PC-3 (cell line): ENCODE measurements around the gene LRP5. TPM values are rescaled to one million over a fixed set of nuclear protein-coding genes. Genes with fewer than 3 reads are reported as not detected.

ENCODE experiments used
- ATAC-seq: fragments of 200-7000 bp; cut with Tn5 transposase; 2 replicates; pipeline ENCODE4 v1.9.1; 2020; ENCODE audit warnings: mild to moderate bottlenecking, moderate library complexity
- BruUV-seq: library from RNA; stranded (reverse); fragments of 400-500 nt; replicated peaks from 2 replicates; lab custom pipeline; 2021; lab: Mats Ljungman, UMichigan
- CTCF ChIA-PET: fragments of 300-600 bp; sonication (Branson Sonifier 250); formaldehyde crosslinking; loops from one replicate; lab custom pipeline; 2022; ENCODE audit warnings: antibody characterized with exemption; lab: Charles Lee
- POLR2A ChIA-PET: fragments of 300-600 bp; sonication (Branson Sonifier 250); formaldehyde crosslinking; loops from one replicate; lab custom pipeline; 2022; ENCODE audit warnings: antibody characterized with exemption; ENCODE audit not compliant: unreplicated experiment; lab: Charles Lee
- DNase-seq: peaks from one replicate; pipeline ENCODE4 v3.0.0-alpha.2; 2015
- H2AFZ ChIP-seq: fragments of 300-600 bp; sonication (generic); 2 replicates; pipeline ENCODE4 v1.6.0; 2016; ENCODE audit warnings: antibody characterized with exemption, low read length
- H3F3A ChIP-seq: fragments of 300-600 bp; sonication (generic); one replicate; pipeline ENCODE4 v1.6.0; 2017; ENCODE audit warnings: antibody characterized with exemption, low read length, control low read depth, mild to moderate bottlenecking; ENCODE audit not compliant: unreplicated experiment
- H3K27ac ChIP-seq: fragments of 300-600 bp; sonication (generic); 2 replicates; pipeline ENCODE4 v1.5.1; 2016; ENCODE audit warnings: mild to moderate bottlenecking, low read length
- H3K27me3 ChIP-seq: fragments of 300-600 bp; sonication (generic); 2 replicates; pipeline ENCODE4 v1.6.1; 2016; ENCODE audit warnings: low read length, mixed read lengths
- H3K36me3 ChIP-seq: fragments of 300-600 bp; sonication (generic); 2 replicates; pipeline ENCODE4 v1.6.1; 2016; ENCODE audit warnings: low read depth, mixed run types, low read length, mixed read lengths
- H3K4me1 ChIP-seq: fragments of 300-600 bp; sonication (generic); 2 replicates; pipeline ENCODE4 v1.5.1; 2016; ENCODE audit warnings: low read length; ENCODE audit not compliant: insufficient read depth
- H3K4me2 ChIP-seq: fragments of 300-600 bp; sonication (generic); 2 replicates; pipeline ENCODE4 v1.6.0; 2016; ENCODE audit warnings: low read length
- H3K4me3 ChIP-seq: fragments of 300-600 bp; sonication (generic); 2 replicates; pipeline ENCODE4 v1.5.1; 2016; ENCODE audit warnings: mild to moderate bottlenecking, low read length, mixed read lengths
- H3K79me2 ChIP-seq: fragments of 300-600 bp; sonication (generic); 2 replicates; pipeline ENCODE4 v1.6.1; 2017; ENCODE audit warnings: low read length, mixed read lengths
- H3K9ac ChIP-seq: fragments of 300-600 bp; sonication (generic); 2 replicates; pipeline ENCODE4 v1.6.0; 2016; ENCODE audit warnings: mild to moderate bottlenecking, low read length
- H3K9me2 ChIP-seq: fragments of 300-600 bp; sonication (generic); replicated peaks from 2 replicates; pipeline ENCODE4 v1.6.1; 2016; ENCODE audit warnings: mixed run types, low read length, mixed read lengths
- H3K9me3 ChIP-seq: fragments of 300-600 bp; sonication (generic); 2 replicates; pipeline ENCODE4 v1.6.1; 2016; ENCODE audit warnings: low read length, mixed read lengths
- H4K20me1 ChIP-seq: fragments of 300-600 bp; sonication (generic); 2 replicates; pipeline ENCODE4 v1.6.1; 2016; ENCODE audit warnings: low read length, mixed read lengths
- EZH2 ChIP-seq: fragments of 300-600 bp; sonication (generic); IDR thresholded peaks from one replicate; pipeline ENCODE4 v1.6.1; 2017; ENCODE audit warnings: antibody characterized with exemption, mild to moderate bottlenecking, low read length; ENCODE audit not compliant: unreplicated experiment
- EZH2phosphoT487 ChIP-seq: fragments of 300-600 bp; sonication (generic); IDR thresholded peaks from 2 replicates; pipeline ENCODE4 v1.6.1; 2018; ENCODE audit warnings: mild to moderate bottlenecking, antibody characterized with exemption, low read length, borderline replicate concordance
- intact Hi-C: fragments of 100-400 bp; cut with micrococcal nuclease; formaldehyde crosslinking; loops from 2 replicates; pipeline ENCODE4 v1.9.0; 2023
- total RNA-seq: library from RNA; depleted of rRNA; stranded (reverse); fragments of >200 nt; gene quantifications from 2 replicates; pipeline ENCODE4 v1.2.3, GENCODE V29; 2014
- TF ChIP-seq, protein P1 (sequence below): fragments of 300-600 bp; sonication (generic); conservative IDR thresholded peaks from 2 replicates; pipeline ENCODE4 v1.5.1; 2017; ENCODE audit warnings: antibody characterized with exemption, low read depth, mild to moderate bottlenecking, low read length

The LRP5 gene
- total RNA-seq, 1 experiment from 2014 or later: 64.3 TPM

DNA sequence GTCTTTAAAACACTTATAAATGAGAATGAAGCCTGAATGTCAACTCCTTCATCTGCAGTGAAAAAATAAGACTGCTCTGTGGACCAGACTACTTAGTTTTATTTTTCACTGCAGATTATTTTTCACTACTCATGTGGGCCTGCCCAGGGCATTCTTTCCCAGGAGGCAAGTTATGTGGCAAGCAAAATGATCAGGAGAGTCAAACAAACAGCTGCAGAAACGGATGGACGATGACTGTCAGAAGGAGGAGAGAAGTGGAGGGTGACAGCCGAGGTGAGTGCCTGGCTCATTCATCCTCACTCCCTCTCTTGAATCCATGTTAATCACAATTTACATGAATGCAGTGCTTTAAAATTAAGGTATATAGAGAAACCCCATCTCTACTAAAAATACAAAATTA lies 5.8 kb upstream of the LRP5 start:
- DNase-seq (no peak), ATAC-seq (no peak)
- no peaks in the 10 kb centered on the region for H3K79me2 ChIP-seq
- no peak overlapping the region for H2AFZ ChIP-seq
- H3K9ac ChIP-seq: no peak overlapping the region
- H3K9me3 ChIP-seq: peaks cover 7% of the 10 kb centered on the region
- no peaks in the 10 kb centered on the region for H4K20me1 ChIP-seq
- H3K27ac ChIP-seq: no peak overlapping the region
- ChIA-PET CTCF (no interaction called here), POLR2A (no interaction called here)
- H3F3A ChIP-seq: peaks cover 5% of the 10 kb centered on the region
- BruUV-seq: no TSS peak
- H3K4me2 ChIP-seq: no peak overlapping the region
- H3K36me3 ChIP-seq: peaks cover 3% of the 10 kb centered on the region; the same call in 1 of the 2 replicates
- H3K4me3 ChIP-seq: no peak overlapping the region
- no peaks in the 10 kb centered on the region for H3K27me3 ChIP-seq
- intact Hi-C loops: no loop called here
- peaks cover 6% of the 10 kb centered on the region for H3K4me1 ChIP-seq
- TF ChIP-seq EZH2phosphoT487 (no peak), EZH2 (no peak)
- TF ChIP-seq, protein P1, sequence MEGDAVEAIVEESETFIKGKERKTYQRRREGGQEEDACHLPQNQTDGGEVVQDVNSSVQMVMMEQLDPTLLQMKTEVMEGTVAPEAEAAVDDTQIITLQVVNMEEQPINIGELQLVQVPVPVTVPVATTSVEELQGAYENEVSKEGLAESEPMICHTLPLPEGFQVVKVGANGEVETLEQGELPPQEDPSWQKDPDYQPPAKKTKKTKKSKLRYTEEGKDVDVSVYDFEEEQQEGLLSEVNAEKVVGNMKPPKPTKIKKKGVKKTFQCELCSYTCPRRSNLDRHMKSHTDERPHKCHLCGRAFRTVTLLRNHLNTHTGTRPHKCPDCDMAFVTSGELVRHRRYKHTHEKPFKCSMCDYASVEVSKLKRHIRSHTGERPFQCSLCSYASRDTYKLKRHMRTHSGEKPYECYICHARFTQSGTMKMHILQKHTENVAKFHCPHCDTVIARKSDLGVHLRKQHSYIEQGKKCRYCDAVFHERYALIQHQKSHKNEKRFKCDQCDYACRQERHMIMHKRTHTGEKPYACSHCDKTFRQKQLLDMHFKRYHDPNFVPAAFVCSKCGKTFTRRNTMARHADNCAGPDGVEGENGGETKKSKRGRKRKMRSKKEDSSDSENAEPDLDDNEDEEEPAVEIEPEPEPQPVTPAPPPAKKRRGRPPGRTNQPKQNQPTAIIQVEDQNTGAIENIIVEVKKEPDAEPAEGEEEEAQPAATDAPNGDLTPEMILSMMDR: no peak
- no peaks in the 10 kb centered on the region for H3K9me2 ChIP-seq

DNA sequence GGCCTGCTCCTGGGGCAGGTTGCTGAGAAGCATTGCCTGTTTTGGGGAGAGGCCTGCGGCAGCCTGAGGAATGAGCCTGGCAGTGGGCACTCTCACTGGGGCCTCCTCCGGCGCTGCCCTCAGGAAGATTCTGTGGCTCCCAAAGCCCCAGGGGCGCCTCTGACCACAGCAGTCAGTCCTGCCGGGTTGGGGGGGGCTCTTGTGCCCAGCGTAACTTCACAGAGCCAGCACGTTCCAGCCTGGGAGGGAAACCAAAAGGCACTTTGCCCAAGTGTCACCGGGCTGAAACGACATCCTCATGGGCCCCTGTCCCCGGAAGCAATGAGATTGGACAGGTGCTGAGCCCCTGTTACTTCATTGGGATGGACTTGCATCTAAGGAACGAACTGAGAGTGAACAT lies 4.3 kb upstream of the LRP5 start:
- H4K20me1 ChIP-seq: no peaks in the 10 kb centered on the region
- peaks cover 9% of the 10 kb centered on the region for H3F3A ChIP-seq
- ATAC-seq: no peak
- no peaks in the 10 kb centered on the region for H3K9me2 ChIP-seq
- ChIA-PET CTCF (no interaction called here), POLR2A (interaction anchor here (0.6 kb wide), 1 partner anchor 298 kb away, joined by 3 read pairs; the partner anchor contains the start of gene ALDH3B1)
- H3K4me2 ChIP-seq: no peak overlapping the region
- peaks cover 3% of the 10 kb centered on the region; the same call in 1 of the 2 replicates for H3K36me3 ChIP-seq
- no peak overlapping the region for H3K4me3 ChIP-seq
- H3K79me2 ChIP-seq: peaks cover under 1% of the 10 kb centered on the region
- intact Hi-C loops: no loop called here
- H3K27ac ChIP-seq: no peak overlapping the region
- H2AFZ ChIP-seq: no peak overlapping the region
- H3K27me3 ChIP-seq: no peaks in the 10 kb centered on the region
- H3K9ac ChIP-seq: no peak overlapping the region
- BruUV-seq: no TSS peak
- TF ChIP-seq EZH2phosphoT487 (no peak), EZH2 (no peak)
- TF ChIP-seq, protein P1: no peak
- no peaks in the 10 kb centered on the region for H3K4me1 ChIP-seq
- H3K9me3 ChIP-seq: peaks cover 7% of the 10 kb centered on the region
- DNase-seq: no peak

DNA sequence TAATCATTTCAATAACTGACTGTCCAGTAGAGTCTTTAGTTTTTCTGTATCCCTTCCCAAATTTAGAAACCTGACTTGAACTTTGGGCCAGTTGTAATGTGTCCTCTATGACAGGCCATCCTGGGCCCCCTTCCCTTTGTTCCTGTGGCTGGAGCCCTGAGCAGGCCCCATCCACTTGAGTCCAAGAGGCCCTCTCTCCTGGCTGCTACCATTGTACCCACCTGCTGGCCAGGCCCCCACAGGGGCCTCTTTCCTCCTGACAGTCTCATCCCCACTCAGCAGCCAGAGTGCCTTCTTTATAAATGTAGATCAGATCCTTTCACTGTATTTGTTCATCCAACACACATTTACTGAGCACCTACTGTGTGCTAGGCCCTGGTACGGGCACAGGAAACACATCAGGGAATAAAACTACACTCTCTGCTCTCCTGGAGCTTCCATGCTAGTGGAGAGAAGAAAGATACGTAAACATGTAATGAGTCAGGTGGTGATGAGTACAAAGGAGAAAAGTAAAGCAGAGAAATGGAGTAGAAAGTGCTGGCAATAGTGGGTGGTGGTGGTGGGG lies 2.7 kb upstream of the LRP5 start:
- no TSS peak for BruUV-seq
- H3K4me2 ChIP-seq: no peak overlapping the region
- no peak overlapping the region for H3K27ac ChIP-seq
- DNase-seq (no peak), ATAC-seq (no peak)
- H3K36me3 ChIP-seq: no peaks in the 10 kb centered on the region
- no peaks in the 10 kb centered on the region for H4K20me1 ChIP-seq
- no peaks in the 10 kb centered on the region for H3K9me2 ChIP-seq
- TF ChIP-seq EZH2 (no peak), EZH2phosphoT487 (no peak)
- TF ChIP-seq, protein P1: no peak
- POLR2A ChIA-PET: interaction anchor here (0.7 kb wide), 1 partner anchor 72 kb away, joined by 5 read pairs; no protein-coding TSS in a partner anchor
- no peaks in the 10 kb centered on the region for H3K27me3 ChIP-seq
- peaks cover 8% of the 10 kb centered on the region; the same call in 1 of the 2 replicates for H3K4me1 ChIP-seq
- no peak overlapping the region for H3K4me3 ChIP-seq
- H3K79me2 ChIP-seq: peaks cover 17% of the 10 kb centered on the region
- H3K9me3 ChIP-seq: no peaks in the 10 kb centered on the region
- H2AFZ ChIP-seq: no peak overlapping the region
- peaks cover 9% of the 10 kb centered on the region for H3F3A ChIP-seq
- intact Hi-C loops: no loop called here
- CTCF ChIA-PET: interaction anchor here (0.6 kb wide), 1 partner anchor 56 kb away, joined by 3 read pairs; no protein-coding TSS in a partner anchor
- H3K9ac ChIP-seq: no peak overlapping the region
